GM12878 (cell line): ENCODE measurements around the gene SSMEM1. TPM values are rescaled to one million over a fixed set of nuclear protein-coding genes. Genes with fewer than 3 reads are reported as not detected.

Source experiments
- ATAC-seq: fragments of 200-7000 bp; cut with Tn5 transposase; 3 replicates; pipeline ENCODE4 v1.9.1; 2020; ENCODE audit warnings: mild to moderate bottlenecking, moderate library complexity
- BruUV-seq: library from RNA; stranded (reverse); fragments of 400-500 nt; replicated peaks from 2 replicates; lab custom pipeline; 2021; lab: Mats Ljungman, UMichigan
- CTCF ChIA-PET: fragments of 300-600 bp; sonication (Branson Sonifier 250); formaldehyde crosslinking; extraction: SDS; loops from one replicate; lab custom pipeline; 2021; ENCODE audit warnings: inconsistent platforms; lab: Yijun Ruan, JAX
- POLR2A ChIA-PET: fragments of 350-600 bp; formaldehyde crosslinking; extraction: SDS; loops from one replicate; lab custom pipeline; 2021; ENCODE audit warnings: inconsistent platforms; lab: Charles Lee
- RAD21 ChIA-PET: fragments of 300-600 bp; sonication (Branson Sonifier 250); formaldehyde crosslinking; loops from one replicate; lab custom pipeline; 2023; ENCODE audit warnings: antibody characterized with exemption; ENCODE audit not compliant: unreplicated experiment; lab: Charles Lee
- SMC1A ChIA-PET: fragments of 300-600 bp; sonication (Branson Sonifier 250); formaldehyde crosslinking; loops from one replicate; lab custom pipeline; 2023; ENCODE audit not compliant: unreplicated experiment, uncharacterized antibody; lab: Charles Lee
- DNase-seq: peaks from one replicate; pipeline ENCODE4 v3.0.0-alpha.2; 2011; ENCODE audit warnings: low read depth, low spot score
- FAIRE-seq: peaks from 3 replicates; lab custom pipeline; 2011; peaks lifted over from hg19 to GRCh38; lab: Jason Lieb, UNC
- H2AFZ ChIP-seq: 2 replicates; pipeline ENCODE4 v1.6.0; 2011; ENCODE audit warnings: low read depth, low read length, control low read depth; ENCODE audit not compliant: control insufficient read depth
- H3K27ac ChIP-seq: 2 replicates; pipeline ENCODE4 v1.5.1; 2011; ENCODE audit warnings: control low read depth; ENCODE audit not compliant: control insufficient read depth, insufficient read depth
- H3K27me3 ChIP-seq, 2 experiments: replicated peaks in 1 of 2; 2 replicates each; pipeline versions ENCODE4 v1.6.0 to v1.6.1; 2011; ENCODE audit warnings: low read length in 1 of 2; ENCODE audit not compliant: control insufficient read depth in 2 of 2, insufficient read depth in 2 of 2
- H3K36me3 ChIP-seq, 2 experiments: 2 replicates each; pipeline ENCODE4 v1.5.1; 2011; ENCODE audit warnings: low read length in 1 of 2; ENCODE audit not compliant: control insufficient read depth in 2 of 2, insufficient read depth in 2 of 2
- H3K4me1 ChIP-seq: 2 replicates; pipeline ENCODE4 v1.6.1; 2011; ENCODE audit warnings: mild to moderate bottlenecking, low read length, moderate library complexity, mixed read lengths; ENCODE audit not compliant: control insufficient read depth, insufficient read depth
- H3K4me2 ChIP-seq: 2 replicates; pipeline ENCODE4 v1.6.0; 2011; ENCODE audit warnings: control low read depth; ENCODE audit not compliant: control insufficient read depth, insufficient read depth
- H3K4me3 ChIP-seq: fragments of 200-600 bp; sonication (generic); 2 replicates; pipeline ENCODE4 v1.5.1; 2016
- H3K79me2 ChIP-seq: 2 replicates; pipeline ENCODE4 v1.6.0; 2011; ENCODE audit warnings: low read length; ENCODE audit not compliant: control insufficient read depth, insufficient read depth
- H3K9ac ChIP-seq: 2 replicates; pipeline ENCODE4 v1.8.0; 2011; ENCODE audit warnings: low read length, control low read depth, mixed read lengths; ENCODE audit not compliant: control insufficient read depth, insufficient read depth
- H3K9me3 ChIP-seq: replicated peaks from 3 replicates; pipeline ENCODE4 v1.5.1; 2011; ENCODE audit warnings: mild to moderate bottlenecking, low read length; ENCODE audit not compliant: control insufficient read depth, insufficient read depth
- H4K20me1 ChIP-seq: 2 replicates; pipeline ENCODE4 v1.6.0; 2011; ENCODE audit not compliant: control insufficient read depth, insufficient read depth
- ASH2L ChIP-seq: fragments of 300-600, 200-600 bp; sonication (generic); IDR thresholded peaks from 2 replicates; pipeline ENCODE4 v1.6.1; 2017; ENCODE audit warnings: low read depth, mild to moderate bottlenecking, borderline replicate concordance
- CBFB ChIP-seq: IDR thresholded peaks from 2 replicates; pipeline ENCODE4 v1.6.1; 2016; ENCODE audit warnings: antibody characterized with exemption, low read depth
- CEBPB ChIP-seq, 2 experiments: fragments of 150-350 bp in 1 of 2; IDR thresholded peaks; 2 replicates each; pipeline ENCODE4 v1.6.1; 2012 to 2014; ENCODE audit warnings: low read depth in 2 of 2, low read length in 2 of 2, borderline replicate concordance in 1 of 2, inconsistent platforms in 1 of 2
- ELK1 ChIP-seq: IDR thresholded peaks from 2 replicates; pipeline ENCODE4 v1.6.1; 2012; ENCODE audit warnings: low read depth, low read length, improper control_type of control experiment
- ESRRA ChIP-seq: IDR thresholded peaks from 2 replicates; pipeline ENCODE4 v1.6.1; 2012; ENCODE audit warnings: mild to moderate bottlenecking, low read length, improper control_type of control experiment
- IRF4 ChIP-seq: IDR thresholded peaks from 2 replicates; pipeline ENCODE4 v1.6.1; 2011; ENCODE audit warnings: low read depth, low read length
- JUNB ChIP-seq: IDR thresholded peaks from 2 replicates; pipeline ENCODE4 v1.6.1; 2016; ENCODE audit warnings: antibody characterized with exemption, mild to moderate bottlenecking
- MTA2 ChIP-seq: fragments of 450-650 bp; IDR thresholded peaks from 2 replicates; pipeline ENCODE4 v1.6.1; 2016; ENCODE audit warnings: low read depth, mild to moderate bottlenecking, moderate library complexity
- MYB ChIP-seq: fragments of 150-350 bp; IDR thresholded peaks from 2 replicates; pipeline ENCODE4 v1.6.1; 2014; ENCODE audit warnings: mild to moderate bottlenecking, low read depth, low read length, borderline replicate concordance
- PAX5 ChIP-seq: IDR thresholded peaks from 2 replicates; pipeline ENCODE4 v1.6.1; 2011; ENCODE audit warnings: low read depth, low read length, borderline replicate concordance
- PKNOX1 ChIP-seq: fragments of 450-650 bp; IDR thresholded peaks from 2 replicates; pipeline ENCODE4 v1.6.1; 2016; ENCODE audit warnings: mild to moderate bottlenecking
- RAD51 ChIP-seq: fragments of 450-650 bp; IDR thresholded peaks from 2 replicates; pipeline ENCODE4 v1.6.1; 2016; ENCODE audit warnings: moderate library complexity, mild to moderate bottlenecking, inconsistent platforms
- ZNF217 ChIP-seq: fragments of 450-650 bp; IDR thresholded peaks from 2 replicates; pipeline ENCODE4 v1.6.1; 2017; ENCODE audit warnings: antibody characterized with exemption, mild to moderate bottlenecking
- WGBS: methylation state at CpG from one replicate; pipeline ENCODE4 v1.1.6; 2016; ENCODE audit warnings: low lambda C conversion rate; ENCODE audit not compliant: insufficient replicate concordance, insufficient coverage; ENCODE audit errors: missing lambda C conversion rate; 5-methylcytosine and 5-hydroxymethylcytosine counted together
- in situ Hi-C: fragments of 300-500 bp; cut with MboI; formaldehyde crosslinking; loops from 9 replicates; pipeline ENCODE4 v1.14.3; 2018; ENCODE audit warnings: mixed read lengths
- intact Hi-C: fragments of 100-400 bp; cut with micrococcal nuclease; formaldehyde crosslinking; loops from one replicate; pipeline ENCODE4 v1.14.2; 2022; ENCODE audit not compliant: unreplicated experiment
- polyA plus RNA-seq, 11 experiments: library from polyadenylated mRNA; depleted of rRNA in 4 of 11; unstranded in 6 of 11; stranded (reverse) in 5 of 11; fragments of >200 nt; fragmentation: Nextera tagmentation in 4 of 11; fragmentation: Illumina TruSeq in 1 of 11; extraction: Ambion mirVana in 4 of 11; extraction: Trizol in 1 of 11; gene quantifications; 1 replicate in 1 of 11; 2 replicates in 10 of 11; pipeline versions ENCODE4 v1.2.1 to v1.2.3, GENCODE V29; 2011 to 2016; ENCODE audit warnings: inconsistent platforms in 2 of 11, missing spikeins in 2 of 11, low read depth in 1 of 11
- total RNA-seq, 4 experiments: library from RNA; depleted of rRNA in 3 of 4; stranded (reverse); fragments of >200 nt in 3 of 4; fragmentation: Illumina TruSeq in 1 of 4; extraction: Trizol in 1 of 4; gene quantifications; 2 replicates each; pipeline versions ENCODE4 v1.2.1 to v1.2.3, GENCODE V29; 2013 to 2021

SSMEM1 gene
- total and polyA plus RNA-seq, 10 of the 15 experiments (the other 5 are each of a cell fraction or from before 2014, with no cell fraction given), result not detected

GRCh38 chr7:130180571-130181262 is 26.9 kb upstream of the SSMEM1 start (continued):
- TF ChIP-seq ELK1 (no peak), RAD51 (no peak), MTA2 (no peak), ZNF217 (no peak)

GRCh38 chr7:130181263-130181605 is 26.4 kb upstream of the SSMEM1 start:
- no peak for FAIRE-seq

More at GRCh38 chr7:130181263-130181605, 26.4 kb upstream of the SSMEM1 start:
- no TSS peak for BruUV-seq
- H3K4me2 ChIP-seq, result no peak overlapping the region
- H3K27ac ChIP-seq, result no peak overlapping the region
- no peaks in the 10 kb centered on the region for H3K27me3 ChIP-seq
- H2AFZ ChIP-seq, result no peak overlapping the region
- in situ Hi-C loops (no loop called here), intact Hi-C loops (no loop called here)
- CTCF ChIA-PET, result interaction anchor here (0.6 to 1.5 kb wide), 5 partner anchors 10 to 565 kb away, joined by 3 to 6 read pairs (median 4); no protein-coding TSS in a partner anchor
- peaks cover 2 to 18% of the 10 kb centered on the region in 2 experiments for H3K36me3 ChIP-seq
- peaks cover 10% of the 10 kb centered on the region for H3K4me1 ChIP-seq
- SMC1A ChIA-PET, result interaction anchor here (1.5 to 7.2 kb wide), 2 partner anchors 8 to 110 kb away, joined by 6 to 35 read pairs; no protein-coding TSS in a partner anchor
- RAD21 ChIA-PET, result interaction anchor here (1.3 kb wide), 1 partner anchor 109 kb away, joined by 5 read pairs; no protein-coding TSS in a partner anchor
- TF ChIP-seq IRF4, result no peak
- TF ChIP-seq PKNOX1, result no peak
- TF ChIP-seq CBFB, result no peak
- no peak for TF ChIP-seq MYB
- TF ChIP-seq ASH2L, result no peak
- no peak for TF ChIP-seq PAX5
- TF ChIP-seq JUNB, result no peak
- no peak for TF ChIP-seq ESRRA
- no peak for TF ChIP-seq ELK1
- TF ChIP-seq CEBPB (IDR thresholded peaks at IDR 0.05; ENCODE audit: borderline replicate concordance in 1 of 2, low read depth in 2 of 2, low read length in 2 of 2), result no peak
- H3K9ac ChIP-seq, result no peak overlapping the region
- WGBS, result 96% methylated on average over 2 of the region's 2 CpGs
- no peaks in the 10 kb centered on the region for H3K79me2 ChIP-seq
- H3K9me3 ChIP-seq, result no peaks in the 10 kb centered on the region
- no peaks in the 10 kb centered on the region for H4K20me1 ChIP-seq
- ATAC-seq (no peak), DNase-seq (no peak)
- H3K4me3 ChIP-seq, result no peak overlapping the region
- POLR2A ChIA-PET, result interaction anchor here (0.6 to 1.8 kb wide), 2 partner anchors 12 to 830 kb away, joined by 6 to 8 read pairs; no protein-coding TSS in a partner anchor
